ENCODE results near the gene S1PR4. TPM values are rescaled to one million over a fixed set of nuclear protein-coding genes. Genes with fewer than 3 reads are reported as not detected.
"Not testable (repeated sequence)": the region's sequence is repeated elsewhere in the genome, so short reads cannot be mapped to it uniquely, and the experiment has no call there.

Gene S1PR4
- total RNA-seq, 4 donors from 2014 or later = 0.53 to 4.2 (median 1.9) TPM

DNA sequence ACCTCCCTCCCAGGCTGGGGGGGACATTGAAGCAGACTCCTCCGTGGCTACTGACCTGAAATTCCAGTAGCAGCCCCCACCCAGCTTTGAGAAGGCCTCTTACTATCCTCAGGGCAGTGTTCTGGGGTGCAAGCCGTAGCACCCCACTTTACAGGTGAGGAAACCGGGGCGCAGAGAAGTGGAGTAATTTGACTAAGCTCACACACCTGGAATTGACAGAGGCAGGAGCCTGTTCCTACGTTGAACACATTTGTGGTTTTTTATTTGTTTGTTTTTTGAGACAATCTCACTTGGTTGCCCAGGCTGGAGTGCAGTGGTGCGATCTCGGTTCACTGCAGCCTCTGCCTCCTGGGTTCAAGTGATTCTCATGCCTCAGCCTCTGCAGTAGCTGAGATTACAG lies 14.6 kb upstream of the S1PR4 start:
- TF ChIP-seq, protein P1, sequence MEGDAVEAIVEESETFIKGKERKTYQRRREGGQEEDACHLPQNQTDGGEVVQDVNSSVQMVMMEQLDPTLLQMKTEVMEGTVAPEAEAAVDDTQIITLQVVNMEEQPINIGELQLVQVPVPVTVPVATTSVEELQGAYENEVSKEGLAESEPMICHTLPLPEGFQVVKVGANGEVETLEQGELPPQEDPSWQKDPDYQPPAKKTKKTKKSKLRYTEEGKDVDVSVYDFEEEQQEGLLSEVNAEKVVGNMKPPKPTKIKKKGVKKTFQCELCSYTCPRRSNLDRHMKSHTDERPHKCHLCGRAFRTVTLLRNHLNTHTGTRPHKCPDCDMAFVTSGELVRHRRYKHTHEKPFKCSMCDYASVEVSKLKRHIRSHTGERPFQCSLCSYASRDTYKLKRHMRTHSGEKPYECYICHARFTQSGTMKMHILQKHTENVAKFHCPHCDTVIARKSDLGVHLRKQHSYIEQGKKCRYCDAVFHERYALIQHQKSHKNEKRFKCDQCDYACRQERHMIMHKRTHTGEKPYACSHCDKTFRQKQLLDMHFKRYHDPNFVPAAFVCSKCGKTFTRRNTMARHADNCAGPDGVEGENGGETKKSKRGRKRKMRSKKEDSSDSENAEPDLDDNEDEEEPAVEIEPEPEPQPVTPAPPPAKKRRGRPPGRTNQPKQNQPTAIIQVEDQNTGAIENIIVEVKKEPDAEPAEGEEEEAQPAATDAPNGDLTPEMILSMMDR (IDR thresholded peaks at IDR 0.05) = no peak
- no peak for TF ChIP-seq POLR2A (IDR thresholded peaks at IDR 0.05)
- no peaks in the 10 kb centered on the region for H3K27me3 ChIP-seq

DNA sequence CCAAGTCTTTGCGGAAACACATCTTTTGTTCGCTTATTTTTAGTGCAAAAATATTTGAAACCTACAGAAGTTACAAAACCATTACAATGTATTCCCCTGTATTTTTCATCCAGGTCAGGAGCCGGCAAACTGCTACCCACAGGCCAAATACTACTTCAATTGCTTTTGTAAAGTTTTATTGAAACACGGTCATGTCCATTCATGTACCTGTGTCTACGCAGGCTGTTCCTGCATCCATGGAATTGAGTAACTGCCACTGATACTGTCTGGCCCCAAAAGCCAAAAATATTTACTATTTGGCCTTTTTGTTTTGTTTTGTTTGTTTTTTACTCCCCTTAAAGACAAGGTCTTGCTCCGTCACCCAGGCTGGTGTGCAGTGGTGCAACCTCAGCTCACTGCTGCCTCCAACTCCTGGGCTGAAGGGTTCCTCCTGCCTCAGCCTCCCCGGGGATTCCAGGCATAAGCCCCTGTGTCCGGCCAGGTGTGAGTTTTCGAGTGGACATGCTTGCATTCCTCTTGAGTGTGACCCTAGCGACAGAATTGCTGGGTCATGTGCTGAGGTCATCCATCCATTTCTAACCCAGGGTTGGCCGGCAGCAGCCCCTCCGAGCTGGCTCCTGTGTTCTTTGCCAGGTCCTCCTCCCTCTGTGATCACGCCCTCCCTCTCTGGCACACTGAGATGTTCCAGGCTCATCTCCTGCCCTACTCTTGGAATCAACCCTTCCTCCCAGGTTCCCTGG lies 10.9 kb upstream of the S1PR4 start:
- 55 to 60% methylated on average over 9 to 13 of the region's 13 CpGs for WGBS, 2 donors
- Histone ChIP-seq H3K36me3 (peaks cover 0 to 38% (median 0%) of the 10 kb centered on the region in 3 donors), H3K27ac (no peak overlapping the region)

More for the DNA sequence above, 14.6 kb upstream of the S1PR4 start:
- H3K4me3 ChIP-seq = no peak overlapping the region
- no peak overlapping the region for H3K27ac ChIP-seq
- no peaks in the 10 kb centered on the region for H3K9me3 ChIP-seq
- H3K4me1 ChIP-seq = peaks cover 0 to 14% (median 0%) of the 10 kb centered on the region in 3 donors
- 62 to 78% methylated on average over 6 to 7 of the region's 7 CpGs for WGBS, 2 donors
- peaks cover 0 to 75% (median 0%) of the 10 kb centered on the region in 3 donors for H3K36me3 ChIP-seq
- no peak for DNase-seq
- intact Hi-C loops (cut with DNase I) = loop anchor here (5.0 kb wide), 1 partner anchor 87 kb away; no protein-coding TSS in a partner anchor

DNA sequence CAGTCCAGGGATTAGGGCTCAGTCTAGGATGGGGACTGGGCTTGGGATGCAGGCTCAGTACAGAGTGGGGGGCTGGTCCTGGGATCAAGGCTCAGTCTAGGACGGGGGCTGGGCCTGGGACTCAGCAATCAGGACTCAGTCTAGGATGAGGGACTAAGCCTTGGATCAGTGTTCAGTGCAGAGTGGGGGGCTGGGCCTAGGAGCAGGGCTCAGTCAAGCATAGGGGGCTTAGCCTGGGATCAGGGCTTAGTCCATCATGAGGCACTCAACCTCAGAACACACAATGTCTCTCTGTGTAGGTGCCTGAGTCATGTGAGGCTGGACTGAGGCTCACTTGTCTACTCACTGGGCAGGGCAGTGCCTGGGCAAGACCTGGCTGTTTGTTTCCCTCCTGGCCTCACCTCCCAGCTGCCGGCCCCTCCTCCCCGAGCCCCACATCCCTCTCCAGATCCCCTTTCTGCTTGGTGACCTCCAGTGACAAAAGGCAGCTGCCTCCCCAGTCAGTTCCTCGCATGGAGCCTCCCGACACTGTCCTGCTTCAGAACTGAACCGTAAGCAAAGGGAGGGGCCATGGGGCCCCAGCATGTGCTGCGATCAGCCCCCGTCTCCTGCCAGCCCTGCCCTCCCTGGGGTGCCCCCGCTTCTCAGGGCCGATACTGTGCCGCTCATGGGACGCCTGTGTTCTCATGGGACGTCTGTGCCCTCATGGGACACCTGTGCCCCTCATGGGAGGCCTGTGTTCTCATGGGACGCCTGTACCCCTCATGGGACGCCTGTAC lies 6.5 kb upstream of the S1PR4 start:
- 74 to 87% methylated on average over 7 of the region's 15 CpGs for WGBS, 2 donors
- no peaks in the 10 kb centered on the region for H3K36me3 ChIP-seq
- no peak overlapping the region for H3K4me3 ChIP-seq
- DNase-seq = no peak
- intact Hi-C loops (cut with DNase I) = no loop called here
- no peak overlapping the region for H3K27ac ChIP-seq
- no peaks in the 10 kb centered on the region for H3K9me3 ChIP-seq
- peaks cover 10 to 29% (median 13%) of the 10 kb centered on the region in 3 donors for H3K4me1 ChIP-seq
- no peak for TF ChIP-seq POLR2A (IDR thresholded peaks at IDR 0.05)
- TF ChIP-seq, protein P1 (IDR thresholded peaks at IDR 0.05) = no peak
- no peaks in the 10 kb centered on the region for H3K27me3 ChIP-seq

More for the DNA sequence above, 10.9 kb upstream of the S1PR4 start:
- Histone ChIP-seq H3K27me3 (no peaks in the 10 kb centered on the region), H3K4me1 (peaks cover 0 to 23% (median 0%) of the 10 kb centered on the region in 3 donors), H3K4me3 (no peak overlapping the region), H3K9me3 (no peaks in the 10 kb centered on the region)
- DNase-seq = no peak
- no peak for TF ChIP-seq POLR2A (IDR thresholded peaks at IDR 0.05)
- intact Hi-C loops (cut with DNase I) = no loop called here

DNA sequence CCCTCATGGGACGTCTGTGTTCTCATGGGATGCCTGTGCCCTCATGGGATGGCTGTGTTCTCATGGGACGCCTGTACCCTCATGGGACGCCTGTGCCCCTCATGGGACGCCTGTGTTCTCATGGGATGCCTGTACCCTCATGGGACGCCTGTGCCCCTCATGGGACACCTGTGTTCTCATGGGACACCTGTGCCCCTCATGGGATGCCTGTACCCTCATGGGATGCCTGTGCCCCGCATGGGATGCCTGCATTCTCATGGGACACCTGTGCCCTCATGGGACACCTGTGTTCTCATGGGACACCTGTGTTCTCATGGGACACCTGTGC lies 5.9 kb upstream of the S1PR4 start:
- 80% methylated on average over 1 of the region's 6 CpGs; no CpG with 5 or more reads in 1 of the 2 donors for WGBS, 2 donors
- H3K27me3 ChIP-seq; H3K36me3 ChIP-seq; DNase-seq; intact Hi-C loops (cut with DNase I); H3K4me3 ChIP-seq; H3K27ac ChIP-seq; H3K9me3 ChIP-seq: not testable (repeated sequence)
- peaks cover 15 to 34% (median 17%) of the 10 kb centered on the region in 3 donors for H3K4me1 ChIP-seq

DNA sequence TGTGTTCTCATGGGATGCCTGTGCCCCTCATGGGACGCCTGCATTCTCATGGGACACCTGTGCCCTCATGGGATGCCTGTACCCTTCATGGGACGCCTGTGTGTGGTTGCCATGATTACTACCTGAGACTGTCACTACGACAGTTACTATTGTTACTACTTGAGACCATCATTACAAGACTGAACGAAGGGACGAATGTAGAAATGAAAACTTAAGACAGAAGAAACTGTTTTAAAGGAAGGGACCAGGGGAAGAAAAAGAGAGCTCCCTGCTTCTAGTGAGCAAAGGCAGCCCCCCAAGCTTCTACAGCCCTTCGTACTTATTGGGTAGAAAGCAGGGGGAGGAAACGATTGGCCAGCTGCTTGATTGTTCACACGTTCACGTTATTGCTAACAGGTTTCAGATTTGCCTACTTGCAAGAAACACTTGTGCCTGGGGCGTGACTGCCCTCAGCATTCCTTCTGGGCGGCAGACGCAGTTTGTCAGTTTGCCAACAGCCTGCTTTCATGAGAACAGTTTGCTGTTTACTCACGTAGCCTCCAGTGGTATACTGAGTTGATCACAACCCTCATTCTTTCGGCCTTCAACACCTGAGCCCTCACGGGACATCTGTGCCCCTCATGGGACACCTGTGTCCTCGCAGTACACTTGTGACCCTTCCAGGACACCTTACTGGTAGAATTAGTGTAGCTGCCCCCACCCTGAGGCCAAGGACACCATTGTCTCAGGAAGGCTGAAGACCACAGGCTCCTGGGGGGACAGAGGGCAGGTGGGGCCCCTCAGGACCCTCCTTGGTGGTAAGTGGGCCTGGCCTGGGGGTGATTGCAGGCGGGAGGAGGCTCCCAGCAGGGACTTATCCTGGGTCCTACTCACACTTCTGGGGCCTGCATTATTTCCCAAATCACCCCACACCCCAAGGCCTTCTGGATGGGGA lies 2.5 kb upstream of the S1PR4 start:
- peak overlapping the region; percentile 71 to 77 (median 74) for H3K27ac ChIP-seq
- no peak overlapping the region for H3K4me3 ChIP-seq
- 33 to 36% methylated on average over 10 to 13 of the region's 17 CpGs for WGBS, 2 donors
- peaks cover 17 to 28% (median 20%) of the 10 kb centered on the region in 3 donors for H3K4me1 ChIP-seq
- no peak for DNase-seq
- no peaks in the 10 kb centered on the region for H3K36me3 ChIP-seq
- no peaks in the 10 kb centered on the region for H3K9me3 ChIP-seq
- no peaks in the 10 kb centered on the region for H3K27me3 ChIP-seq
- intact Hi-C loops (cut with DNase I) = no loop called here
- TF ChIP-seq, protein P1 (IDR thresholded peaks at IDR 0.05) = no peak
- TF ChIP-seq POLR2A (IDR thresholded peaks at IDR 0.05) = no peak
